Measurements from ENCODE around the gene BTNL9.

GRCh38 chr5:181005791-181006190 lies 34.3 kb upstream of the BTNL9 start:
- TF ChIP-seq CTCF (conservative IDR thresholded peaks at IDR 0.05; ENCODE audit: low read length) (no peak), EZH2phosphoT487 (IDR thresholded peaks at IDR 0.05; ENCODE audit: borderline replicate concordance, low read depth, low read length) (no peak)

All from OCI-LY7 (cell line).